ENCODE data around the gene ATP2B2.
"Not testable (repeated sequence)": the region's sequence is repeated elsewhere in the genome, so short reads cannot be mapped to it uniquely, and the experiment has no call there.

DNA sequence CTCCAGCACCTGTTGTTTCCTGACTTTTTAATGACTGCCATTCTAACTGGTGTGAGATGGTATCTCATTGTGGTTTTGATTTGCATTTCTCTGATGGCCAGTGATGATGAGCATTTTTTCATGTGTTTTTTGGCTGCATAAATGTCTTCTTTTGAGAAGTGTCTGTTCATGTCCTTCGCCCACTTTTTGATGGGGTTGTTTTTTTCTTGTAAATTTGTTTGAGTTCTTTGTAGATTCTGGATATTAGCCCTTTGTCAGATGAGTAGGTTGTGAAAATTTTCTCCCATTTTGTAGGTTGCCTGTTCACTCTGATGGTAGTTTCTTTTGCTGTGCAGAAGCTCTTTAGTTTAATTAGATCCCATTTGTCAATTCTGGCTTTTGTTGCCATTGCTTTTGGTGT, 207.3 kb downstream of the ATP2B2 start:
- TF ChIP-seq CTCF (conservative IDR thresholded peaks at IDR 0.05; ENCODE audit: low read length); EZH2phosphoT487 (IDR thresholded peaks at IDR 0.05; ENCODE audit: borderline replicate concordance, low read depth, low read length): not testable (repeated sequence)
